ENCODE results near the gene DHODH. TPM values are rescaled to one million over a fixed set of nuclear protein-coding genes. Genes with fewer than 3 reads are reported as not detected.

The DHODH gene
- total RNA-seq, 1 experiment from 2014 or later, result 23.0 TPM

- Mint-ChIP-seq H3K4me1 (ENCODE audit: low read depth, unreplicated experiment) (no peaks in the 10 kb centered on the region), H3K36me3 (ENCODE audit: insufficient read depth, unreplicated experiment) (no peaks in the 10 kb centered on the region), H3K27ac (ENCODE audit: unreplicated experiment) (no peak overlapping the region), H3K27me3 (ENCODE audit: insufficient read depth, unreplicated experiment) (no peaks in the 10 kb centered on the region), H3K4me3 (ENCODE audit: unreplicated experiment) (no peak overlapping the region), H3K9me3 (ENCODE audit: unreplicated experiment) (no peaks in the 10 kb centered on the region)
- no peaks in the 10 kb centered on the region for H3K9me3 ChIP-seq
- intact Hi-C loops (cut with micrococcal nuclease; ENCODE audit: unreplicated experiment), result no loop called here
- TF ChIP-seq CTCF (IDR thresholded peaks at IDR 0.05; ENCODE audit: insufficient read depth in 1 of 2, low read depth in 1 of 2, low read length in 1 of 2, severe bottlenecking in 1 of 2, unreplicated experiment in 1 of 2), result no peak
- no peak for DNase-seq
- no peaks in the 10 kb centered on the region for H3K27me3 ChIP-seq (replicated peaks; ENCODE audit: control insufficient read depth, insufficient read depth, low read length)
- CTCF ChIA-PET, result interaction anchor here (0.6 kb wide), 1 partner anchor 80 kb away, joined by 3 read pairs; no protein-coding TSS in a partner anchor
- no TSS peak for BruUV-seq (replicated peaks)
- no peak overlapping the region for H3K4me3 ChIP-seq (ENCODE audit: low read depth, low read length)
- no peaks in the 10 kb centered on the region for H3K36me3 ChIP-seq (ENCODE audit: control insufficient read depth, insufficient read depth, low read length)
- POLR2A ChIA-PET, result no interaction called here
- no peaks in the 10 kb centered on the region for H3K4me1 ChIP-seq
Measured at GRCh38 chr16:71973001-71973400, 35.5 kb upstream of the DHODH start.

- no peaks in the 10 kb centered on the region for H3K36me3 ChIP-seq (ENCODE audit: control insufficient read depth, insufficient read depth, low read length)
- H3K9me3 ChIP-seq, result no peaks in the 10 kb centered on the region
- ChIA-PET CTCF (interaction anchor here (1.2 kb wide), 1 partner anchor 13 kb away, joined by 4 read pairs; no protein-coding TSS in a partner anchor), POLR2A (no interaction called here)
- no peak overlapping the region for H3K4me3 Mint-ChIP-seq (ENCODE audit: unreplicated experiment)
- no peaks in the 10 kb centered on the region for H3K27me3 Mint-ChIP-seq (ENCODE audit: insufficient read depth, unreplicated experiment)
- H3K27ac Mint-ChIP-seq (ENCODE audit: unreplicated experiment), result no peak overlapping the region
- no peak overlapping the region for H3K4me3 ChIP-seq (ENCODE audit: low read depth, low read length)
- no peaks in the 10 kb centered on the region for H3K36me3 Mint-ChIP-seq (ENCODE audit: insufficient read depth, unreplicated experiment)
- H3K4me1 Mint-ChIP-seq (ENCODE audit: low read depth, unreplicated experiment), result no peaks in the 10 kb centered on the region
- no peaks in the 10 kb centered on the region for H3K27me3 ChIP-seq (replicated peaks; ENCODE audit: control insufficient read depth, insufficient read depth, low read length)
- no peaks in the 10 kb centered on the region for H3K4me1 ChIP-seq
- intact Hi-C loops (cut with micrococcal nuclease; ENCODE audit: unreplicated experiment), result no loop called here
- no TSS peak for BruUV-seq (replicated peaks)
- no peak for DNase-seq
- H3K9me3 Mint-ChIP-seq (ENCODE audit: unreplicated experiment), result no peaks in the 10 kb centered on the region
- no peak for TF ChIP-seq CTCF (IDR thresholded peaks at IDR 0.05; ENCODE audit: insufficient read depth in 1 of 2, low read depth in 1 of 2, low read length in 1 of 2, severe bottlenecking in 1 of 2, unreplicated experiment in 1 of 2)
Measured at GRCh38 chr16:71974068-71974818, 34.3 kb upstream of the DHODH start.

GRCh38 chr16:71985262-71985974 lies 23.1 kb upstream of the DHODH start:
- H3K9me3 Mint-ChIP-seq (ENCODE audit: unreplicated experiment), result no peaks in the 10 kb centered on the region
- intact Hi-C loops (cut with micrococcal nuclease; ENCODE audit: unreplicated experiment), result no loop called here
- H3K4me3 Mint-ChIP-seq (ENCODE audit: unreplicated experiment), result no peak overlapping the region
- TF ChIP-seq CTCF (IDR thresholded peaks at IDR 0.05; ENCODE audit: insufficient read depth in 1 of 2, low read depth in 1 of 2, low read length in 1 of 2, severe bottlenecking in 1 of 2, unreplicated experiment in 1 of 2), result no peak
- H3K4me1 Mint-ChIP-seq (ENCODE audit: low read depth, unreplicated experiment), result no peaks in the 10 kb centered on the region
- no peaks in the 10 kb centered on the region for H3K4me1 ChIP-seq
- H3K27ac Mint-ChIP-seq (ENCODE audit: unreplicated experiment), result no peak overlapping the region
- H3K4me3 ChIP-seq (ENCODE audit: low read depth, low read length), result no peak overlapping the region
- DNase-seq, result no peak
- POLR2A ChIA-PET, result no interaction called here
- BruUV-seq (replicated peaks), result no TSS peak
- CTCF ChIA-PET, result no interaction called here
- H3K27me3 ChIP-seq (replicated peaks; ENCODE audit: control insufficient read depth, insufficient read depth, low read length), result no peaks in the 10 kb centered on the region
- no peaks in the 10 kb centered on the region for H3K36me3 Mint-ChIP-seq (ENCODE audit: insufficient read depth, unreplicated experiment)
- peaks cover 8% of the 10 kb centered on the region for H3K27me3 Mint-ChIP-seq (ENCODE audit: insufficient read depth, unreplicated experiment)
- H3K9me3 ChIP-seq, result no peaks in the 10 kb centered on the region
- no peaks in the 10 kb centered on the region for H3K36me3 ChIP-seq (ENCODE audit: control insufficient read depth, insufficient read depth, low read length)

Data from Caco-2 (cell line).